Fibroblast of lung (primary cell): ENCODE data around the gene DIP2A. TPM values are rescaled to one million over a fixed set of nuclear protein-coding genes. Genes with fewer than 3 reads are reported as not detected.
A peak's percentile ranks its signal among the peaks of the same experiment; 100 is the strongest.

ENCODE experiments used
- DNase-seq, 2 donors: peaks; one replicate each; pipeline versions ENCODE4 v3.0.0 to v3.0.0-alpha.2; 2010; ENCODE audit warnings: low read depth in 2 of 2
- H2AFZ ChIP-seq: 2 replicates; pipeline ENCODE4 v1.5.1; 2012; ENCODE audit warnings: low read length, control low read depth, inconsistent platforms
- H3K27ac ChIP-seq: 2 replicates; pipeline ENCODE4 v1.5.1; 2011; ENCODE audit warnings: low read length, control low read depth; ENCODE audit not compliant: insufficient read depth
- H3K27me3 ChIP-seq: 2 replicates; pipeline ENCODE4 v1.5.1; 2011; ENCODE audit warnings: mild to moderate bottlenecking, low read length; ENCODE audit not compliant: control insufficient read depth, insufficient read depth
- H3K36me3 ChIP-seq: 2 replicates; pipeline ENCODE4 v1.5.1; 2011; ENCODE audit warnings: low read length; ENCODE audit not compliant: control insufficient read depth, insufficient read depth
- H3K4me1 ChIP-seq: 2 replicates; pipeline ENCODE4 v1.5.1; 2011; ENCODE audit warnings: low read length; ENCODE audit not compliant: control insufficient read depth, insufficient read depth; ENCODE audit errors: extremely low read depth
- H3K4me2 ChIP-seq: 2 replicates; pipeline ENCODE4 v1.5.1; 2011; ENCODE audit warnings: low read length, control low read depth; ENCODE audit not compliant: insufficient read depth; ENCODE audit errors: extremely low read depth
- H3K4me3 ChIP-seq, 4 experiments: fragments of 200-600 bp in 1 of 4; sonication (generic) in 1 of 4; replicated peaks in 1 of 4; 2 replicates each; pipeline ENCODE4 v1.5.1; 2011 to 2016; ENCODE audit warnings: low read length in 4 of 4, low read depth in 3 of 4, mild to moderate bottlenecking in 3 of 4, control low read depth in 2 of 4, inconsistent platforms in 1 of 4, mixed read lengths in 1 of 4; ENCODE audit not compliant: insufficient read depth in 1 of 4; ENCODE audit errors: control extremely low read depth in 1 of 4
- H3K79me2 ChIP-seq: 2 replicates; pipeline ENCODE4 v1.5.1; 2012; ENCODE audit warnings: mild to moderate bottlenecking, low read length, inconsistent platforms; ENCODE audit not compliant: control insufficient read depth, insufficient read depth
- H3K9ac ChIP-seq: 2 replicates; pipeline ENCODE4 v1.5.1; 2011; ENCODE audit warnings: mild to moderate bottlenecking, low read length, control low read depth; ENCODE audit not compliant: insufficient read depth
- H3K9me3 ChIP-seq: 2 replicates; pipeline ENCODE4 v1.5.1; 2012; ENCODE audit warnings: low read depth, low read length; ENCODE audit not compliant: control insufficient read depth, insufficient read depth
- H4K20me1 ChIP-seq: 2 replicates; pipeline ENCODE4 v1.5.1; 2011; ENCODE audit warnings: low read length; ENCODE audit not compliant: control insufficient read depth, insufficient read depth; ENCODE audit errors: extremely low read depth
- EZH2 ChIP-seq: IDR thresholded peaks from 2 replicates; pipeline ENCODE4 v1.5.1; 2012; ENCODE audit warnings: low read length, control low read depth, mild to moderate bottlenecking; ENCODE audit errors: missing control alignments
- polyA plus RNA-seq, 2 donors: library from polyadenylated mRNA; depleted of rRNA in 1 of 2; stranded (reverse) in 1 of 2; unstranded in 1 of 2; fragments of >200 nt; gene quantifications; 2 replicates each; pipeline ENCODE4 v1.2.1, GENCODE V29; 2011 to 2012; ENCODE audit warnings: missing spikeins in 1 of 2
- total RNA-seq: library from RNA; depleted of rRNA; stranded (reverse); fragments of >200 nt; gene quantifications from 2 replicates; pipeline ENCODE4 v1.2.1, GENCODE V29; 2014
- TF ChIP-seq, protein P1 (sequence below), 2 donors: IDR thresholded peaks in 1 of 2; conservative IDR thresholded peaks in 1 of 2; 1 replicate in 1 of 2; 2 replicates in 1 of 2; pipeline ENCODE4 v1.5.1; 2011 to 2012; ENCODE audit warnings: low read length in 2 of 2, control low read depth in 1 of 2, inconsistent platforms in 1 of 2, low read depth in 1 of 2, mild to moderate bottlenecking in 1 of 2

The DIP2A gene
- total and polyA plus RNA-seq, 2 donors (not counting 1 experiment from before 2014, with no cell fraction given): 16.3 to 21.1 TPM

DNA sequence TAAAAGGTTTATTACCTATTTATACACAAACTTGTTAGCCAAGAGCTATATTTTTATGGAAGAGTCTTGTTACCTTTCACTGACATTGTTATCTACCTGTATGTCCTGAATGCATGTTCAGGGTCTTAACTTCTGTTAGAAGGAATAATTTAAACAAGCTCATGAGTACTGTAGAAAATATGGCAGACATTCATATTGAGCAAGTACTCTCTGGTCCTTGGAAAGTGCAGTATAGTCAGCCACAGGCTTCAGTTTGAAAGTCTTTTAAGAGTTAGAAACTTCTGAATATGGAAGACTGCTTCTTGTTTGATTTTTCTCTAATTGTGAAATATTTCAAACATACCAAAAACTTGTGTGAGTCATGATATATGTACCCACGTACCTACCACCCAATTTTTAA, 16.6 kb downstream of the DIP2A start:
- Histone ChIP-seq H3K9me3 (no peaks in the 10 kb centered on the region), H3K27me3 (no peaks in the 10 kb centered on the region), H3K36me3 (no peaks in the 10 kb centered on the region), H4K20me1 (no peaks in the 10 kb centered on the region), H3K4me2 (no peak overlapping the region), H3K4me1 (no peaks in the 10 kb centered on the region), H3K9ac (no peak overlapping the region), H3K79me2 (peaks cover 7% of the 10 kb centered on the region), H3K4me3 (no peak overlapping the region), H3K27ac (no peak overlapping the region), H2AFZ (no peak overlapping the region)
- DNase-seq: no peak
- TF ChIP-seq EZH2: no peak
- TF ChIP-seq, protein P1, sequence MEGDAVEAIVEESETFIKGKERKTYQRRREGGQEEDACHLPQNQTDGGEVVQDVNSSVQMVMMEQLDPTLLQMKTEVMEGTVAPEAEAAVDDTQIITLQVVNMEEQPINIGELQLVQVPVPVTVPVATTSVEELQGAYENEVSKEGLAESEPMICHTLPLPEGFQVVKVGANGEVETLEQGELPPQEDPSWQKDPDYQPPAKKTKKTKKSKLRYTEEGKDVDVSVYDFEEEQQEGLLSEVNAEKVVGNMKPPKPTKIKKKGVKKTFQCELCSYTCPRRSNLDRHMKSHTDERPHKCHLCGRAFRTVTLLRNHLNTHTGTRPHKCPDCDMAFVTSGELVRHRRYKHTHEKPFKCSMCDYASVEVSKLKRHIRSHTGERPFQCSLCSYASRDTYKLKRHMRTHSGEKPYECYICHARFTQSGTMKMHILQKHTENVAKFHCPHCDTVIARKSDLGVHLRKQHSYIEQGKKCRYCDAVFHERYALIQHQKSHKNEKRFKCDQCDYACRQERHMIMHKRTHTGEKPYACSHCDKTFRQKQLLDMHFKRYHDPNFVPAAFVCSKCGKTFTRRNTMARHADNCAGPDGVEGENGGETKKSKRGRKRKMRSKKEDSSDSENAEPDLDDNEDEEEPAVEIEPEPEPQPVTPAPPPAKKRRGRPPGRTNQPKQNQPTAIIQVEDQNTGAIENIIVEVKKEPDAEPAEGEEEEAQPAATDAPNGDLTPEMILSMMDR (conservative IDR thresholded peaks at IDR 0.05 in 1 of 2, IDR thresholded peaks at IDR 0.05 in 1 of 2; ENCODE audit: low read depth in 1 of 2, low read length in 2 of 2): no peak

DNA sequence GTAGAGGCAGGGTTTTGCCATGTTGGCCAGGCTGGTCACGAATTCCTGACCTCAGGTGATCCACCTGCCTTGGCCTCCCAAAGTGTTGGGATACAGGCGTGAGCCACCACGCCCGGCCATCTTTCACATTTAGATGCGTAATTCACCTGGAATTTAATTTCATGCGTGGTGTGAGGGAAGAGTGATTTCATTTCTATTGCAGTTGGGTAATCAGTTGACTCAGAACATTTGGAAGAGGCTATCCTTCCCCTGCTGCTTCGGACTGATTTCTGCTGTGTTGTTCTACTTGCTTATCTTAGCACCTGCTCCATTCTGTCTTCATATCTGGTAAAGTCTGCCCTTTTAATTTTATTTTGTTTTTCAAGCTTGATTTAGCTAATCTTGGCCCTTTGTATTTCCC, 19.1 kb downstream of the DIP2A start:
- no peak for TF ChIP-seq EZH2
- TF ChIP-seq, protein P1 (conservative IDR thresholded peaks at IDR 0.05 in 1 of 2, IDR thresholded peaks at IDR 0.05 in 1 of 2; ENCODE audit: low read depth in 1 of 2, low read length in 2 of 2): no peak
- Histone ChIP-seq H3K4me3 (no peak overlapping the region), H3K27me3 (no peaks in the 10 kb centered on the region), H3K9me3 (no peaks in the 10 kb centered on the region), H4K20me1 (no peaks in the 10 kb centered on the region), H3K79me2 (peaks cover 2% of the 10 kb centered on the region), H3K27ac (no peak overlapping the region), H3K9ac (no peak overlapping the region), H2AFZ (no peak overlapping the region), H3K4me2 (no peak overlapping the region), H3K4me1 (no peaks in the 10 kb centered on the region), H3K36me3 (no peaks in the 10 kb centered on the region)
- peak; percentile 51 to 56 for DNase-seq

DNA sequence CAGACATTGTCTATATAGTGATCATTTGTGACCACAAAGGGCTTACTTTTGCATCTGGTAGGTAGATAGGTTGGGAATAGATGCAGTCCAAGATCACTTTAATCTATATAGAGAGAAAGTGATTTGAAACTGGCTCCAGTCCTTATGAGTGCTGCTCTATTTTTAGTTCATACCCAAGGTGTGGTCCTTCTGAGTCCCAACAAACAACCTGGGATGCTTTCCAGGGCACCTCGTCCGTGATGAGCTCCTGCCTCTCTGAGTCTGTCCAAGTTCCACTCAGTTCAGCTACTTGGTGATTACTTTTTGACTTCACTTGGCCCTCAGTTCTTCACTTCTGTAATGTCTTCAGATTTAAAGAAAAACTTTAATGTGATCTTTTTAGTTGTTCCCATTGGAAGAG, 20.2 kb downstream of the DIP2A start:
- Histone ChIP-seq H4K20me1 (no peaks in the 10 kb centered on the region), H3K27me3 (no peaks in the 10 kb centered on the region), H3K4me3 (no peak overlapping the region), H3K4me2 (no peak overlapping the region), H3K4me1 (no peaks in the 10 kb centered on the region), H3K27ac (no peak overlapping the region), H3K36me3 (no peaks in the 10 kb centered on the region), H2AFZ (no peak overlapping the region), H3K9ac (no peak overlapping the region), H3K9me3 (no peaks in the 10 kb centered on the region), H3K79me2 (peaks cover 5% of the 10 kb centered on the region)
- no peak for DNase-seq
- TF ChIP-seq, protein P1 (conservative IDR thresholded peaks at IDR 0.05 in 1 of 2, IDR thresholded peaks at IDR 0.05 in 1 of 2; ENCODE audit: low read depth in 1 of 2, low read length in 2 of 2): no peak
- TF ChIP-seq EZH2: no peak
